ENCODE data around the gene FRMD8. TPM values are rescaled to one million over a fixed set of nuclear protein-coding genes. Genes with fewer than 3 reads are reported as not detected.

FRMD8 gene
- polyA plus RNA-seq, 1 donor from 2014 or later: 22.2 TPM

DNA sequence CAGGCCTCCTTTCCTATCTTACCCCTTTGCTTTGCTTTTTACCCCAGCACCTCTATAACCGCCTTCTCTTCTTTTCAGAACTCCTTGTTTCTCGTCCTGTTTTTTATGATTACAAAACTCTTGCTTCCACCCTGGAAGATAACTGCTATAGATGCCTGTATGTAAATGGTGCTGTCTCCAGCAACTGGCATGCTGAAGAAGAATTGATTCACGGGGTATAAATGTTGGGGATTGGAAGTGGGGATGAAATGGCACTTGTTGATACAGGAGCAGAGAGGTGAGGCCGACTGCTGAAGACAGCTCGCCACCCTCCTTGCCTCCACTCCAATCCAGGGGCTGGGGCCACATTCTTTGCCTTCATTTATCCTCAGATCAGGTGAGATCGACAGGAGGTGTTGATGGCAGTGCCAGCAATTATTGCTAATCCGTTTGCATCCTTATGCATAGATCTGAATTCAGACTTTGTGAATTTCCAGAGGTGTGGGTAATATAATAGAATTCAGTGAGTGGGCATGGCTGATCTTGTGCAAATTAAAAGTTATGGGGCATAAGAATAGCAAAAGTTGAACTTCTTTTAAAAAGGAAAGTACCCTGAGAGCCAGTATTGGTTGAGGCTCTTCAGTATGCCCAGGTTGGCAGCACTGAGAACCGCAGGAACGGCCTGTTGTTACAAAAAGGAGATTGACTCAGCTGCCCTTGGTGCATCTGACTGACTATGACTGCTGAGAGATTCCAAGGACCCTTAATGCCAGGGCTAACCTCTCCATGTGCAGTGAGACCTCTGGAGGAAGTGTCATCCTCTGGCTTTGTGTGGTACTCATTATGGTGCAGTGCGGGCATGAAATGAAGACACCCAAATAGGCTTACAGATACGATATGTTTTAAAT lies 41.5 kb downstream of the FRMD8 start (continued):
- no peak for TF ChIP-seq EP300 (conservative IDR thresholded peaks at IDR 0.05; ENCODE audit: poor library complexity, severe bottlenecking)

DNA sequence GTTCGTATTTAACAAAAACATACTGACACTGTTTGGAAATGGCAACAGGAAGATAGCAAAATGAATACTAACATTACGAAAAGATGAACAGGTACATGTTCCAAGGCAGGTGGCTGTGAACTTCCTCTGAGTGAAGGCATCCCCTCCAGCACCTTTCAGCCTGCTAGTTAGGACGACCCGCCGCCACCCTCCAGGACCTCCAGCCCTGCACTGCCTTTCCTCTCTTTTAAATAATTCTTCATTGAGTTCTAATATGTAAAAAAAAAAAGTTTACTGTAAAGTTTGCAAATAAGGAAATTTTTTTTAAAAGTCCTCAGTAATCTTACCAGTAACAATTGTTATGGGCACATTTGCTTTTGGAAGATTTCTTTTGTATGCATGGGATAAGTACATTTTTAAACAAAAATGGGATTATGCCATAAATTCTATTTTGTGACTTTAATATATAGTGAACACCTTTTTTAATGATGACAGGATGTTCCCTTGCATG lies 42.2 kb downstream of the FRMD8 start:
- H3F3A ChIP-seq (ENCODE audit: insufficient read depth, low read length, poor library complexity, severe bottlenecking): no peaks in the 10 kb centered on the region
- TF ChIP-seq TAF1 (IDR thresholded peaks at IDR 0.05; ENCODE audit: low read depth): no peak
- TF ChIP-seq, protein P1, sequence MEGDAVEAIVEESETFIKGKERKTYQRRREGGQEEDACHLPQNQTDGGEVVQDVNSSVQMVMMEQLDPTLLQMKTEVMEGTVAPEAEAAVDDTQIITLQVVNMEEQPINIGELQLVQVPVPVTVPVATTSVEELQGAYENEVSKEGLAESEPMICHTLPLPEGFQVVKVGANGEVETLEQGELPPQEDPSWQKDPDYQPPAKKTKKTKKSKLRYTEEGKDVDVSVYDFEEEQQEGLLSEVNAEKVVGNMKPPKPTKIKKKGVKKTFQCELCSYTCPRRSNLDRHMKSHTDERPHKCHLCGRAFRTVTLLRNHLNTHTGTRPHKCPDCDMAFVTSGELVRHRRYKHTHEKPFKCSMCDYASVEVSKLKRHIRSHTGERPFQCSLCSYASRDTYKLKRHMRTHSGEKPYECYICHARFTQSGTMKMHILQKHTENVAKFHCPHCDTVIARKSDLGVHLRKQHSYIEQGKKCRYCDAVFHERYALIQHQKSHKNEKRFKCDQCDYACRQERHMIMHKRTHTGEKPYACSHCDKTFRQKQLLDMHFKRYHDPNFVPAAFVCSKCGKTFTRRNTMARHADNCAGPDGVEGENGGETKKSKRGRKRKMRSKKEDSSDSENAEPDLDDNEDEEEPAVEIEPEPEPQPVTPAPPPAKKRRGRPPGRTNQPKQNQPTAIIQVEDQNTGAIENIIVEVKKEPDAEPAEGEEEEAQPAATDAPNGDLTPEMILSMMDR (IDR thresholded peaks at IDR 0.05; ENCODE audit: poor library complexity, severe bottlenecking): no peak
- no peak for TF ChIP-seq SMC3 (conservative IDR thresholded peaks at IDR 0.05; ENCODE audit: poor library complexity)
- no peak for TF ChIP-seq EZH2 (IDR thresholded peaks at IDR 0.05; ENCODE audit: borderline replicate concordance, insufficient read depth, low read length, poor library complexity, severe bottlenecking)
- TF ChIP-seq MXI1 (conservative IDR thresholded peaks at IDR 0.05; ENCODE audit: poor library complexity, severe bottlenecking): no peak
- TF ChIP-seq RAD21 (conservative IDR thresholded peaks at IDR 0.05): no peak
- TF ChIP-seq, protein P2, sequence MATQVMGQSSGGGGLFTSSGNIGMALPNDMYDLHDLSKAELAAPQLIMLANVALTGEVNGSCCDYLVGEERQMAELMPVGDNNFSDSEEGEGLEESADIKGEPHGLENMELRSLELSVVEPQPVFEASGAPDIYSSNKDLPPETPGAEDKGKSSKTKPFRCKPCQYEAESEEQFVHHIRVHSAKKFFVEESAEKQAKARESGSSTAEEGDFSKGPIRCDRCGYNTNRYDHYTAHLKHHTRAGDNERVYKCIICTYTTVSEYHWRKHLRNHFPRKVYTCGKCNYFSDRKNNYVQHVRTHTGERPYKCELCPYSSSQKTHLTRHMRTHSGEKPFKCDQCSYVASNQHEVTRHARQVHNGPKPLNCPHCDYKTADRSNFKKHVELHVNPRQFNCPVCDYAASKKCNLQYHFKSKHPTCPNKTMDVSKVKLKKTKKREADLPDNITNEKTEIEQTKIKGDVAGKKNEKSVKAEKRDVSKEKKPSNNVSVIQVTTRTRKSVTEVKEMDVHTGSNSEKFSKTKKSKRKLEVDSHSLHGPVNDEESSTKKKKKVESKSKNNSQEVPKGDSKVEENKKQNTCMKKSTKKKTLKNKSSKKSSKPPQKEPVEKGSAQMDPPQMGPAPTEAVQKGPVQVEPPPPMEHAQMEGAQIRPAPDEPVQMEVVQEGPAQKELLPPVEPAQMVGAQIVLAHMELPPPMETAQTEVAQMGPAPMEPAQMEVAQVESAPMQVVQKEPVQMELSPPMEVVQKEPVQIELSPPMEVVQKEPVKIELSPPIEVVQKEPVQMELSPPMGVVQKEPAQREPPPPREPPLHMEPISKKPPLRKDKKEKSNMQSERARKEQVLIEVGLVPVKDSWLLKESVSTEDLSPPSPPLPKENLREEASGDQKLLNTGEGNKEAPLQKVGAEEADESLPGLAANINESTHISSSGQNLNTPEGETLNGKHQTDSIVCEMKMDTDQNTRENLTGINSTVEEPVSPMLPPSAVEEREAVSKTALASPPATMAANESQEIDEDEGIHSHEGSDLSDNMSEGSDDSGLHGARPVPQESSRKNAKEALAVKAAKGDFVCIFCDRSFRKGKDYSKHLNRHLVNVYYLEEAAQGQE (IDR thresholded peaks at IDR 0.05; ENCODE audit: borderline replicate concordance): no peak
- TF ChIP-seq POLR2AphosphoS5 (IDR thresholded peaks at IDR 0.05): no peak
- TF ChIP-seq EP300 (conservative IDR thresholded peaks at IDR 0.05; ENCODE audit: poor library complexity, severe bottlenecking): no peak
- H3K36me3 ChIP-seq (ENCODE audit: insufficient read depth, low read length): no peaks in the 10 kb centered on the region
- no peaks in the 10 kb centered on the region for H3K9me3 ChIP-seq (ENCODE audit: low read length)
- H3K79me2 ChIP-seq (replicated peaks; ENCODE audit: insufficient read depth, low read length): peaks cover 41% of the 10 kb centered on the region
- no peaks in the 10 kb centered on the region for H3K27me3 ChIP-seq (ENCODE audit: insufficient read depth, low read depth, low read length)
- H3K4me3 ChIP-seq (ENCODE audit: low read length): no peak overlapping the region
- H3K27ac ChIP-seq (ENCODE audit: low read length): no peak overlapping the region
- H3K9ac ChIP-seq (ENCODE audit: low read length): no peak overlapping the region
- H3K9me2 ChIP-seq (ENCODE audit: insufficient read depth, low read length): no peaks in the 10 kb centered on the region
- H3K4me2 ChIP-seq (ENCODE audit: low read length): no peak overlapping the region
- no peak overlapping the region for H2AFZ ChIP-seq (ENCODE audit: low read depth, low read length)
- H4K20me1 ChIP-seq (ENCODE audit: insufficient read depth): no peaks in the 10 kb centered on the region

DNA sequence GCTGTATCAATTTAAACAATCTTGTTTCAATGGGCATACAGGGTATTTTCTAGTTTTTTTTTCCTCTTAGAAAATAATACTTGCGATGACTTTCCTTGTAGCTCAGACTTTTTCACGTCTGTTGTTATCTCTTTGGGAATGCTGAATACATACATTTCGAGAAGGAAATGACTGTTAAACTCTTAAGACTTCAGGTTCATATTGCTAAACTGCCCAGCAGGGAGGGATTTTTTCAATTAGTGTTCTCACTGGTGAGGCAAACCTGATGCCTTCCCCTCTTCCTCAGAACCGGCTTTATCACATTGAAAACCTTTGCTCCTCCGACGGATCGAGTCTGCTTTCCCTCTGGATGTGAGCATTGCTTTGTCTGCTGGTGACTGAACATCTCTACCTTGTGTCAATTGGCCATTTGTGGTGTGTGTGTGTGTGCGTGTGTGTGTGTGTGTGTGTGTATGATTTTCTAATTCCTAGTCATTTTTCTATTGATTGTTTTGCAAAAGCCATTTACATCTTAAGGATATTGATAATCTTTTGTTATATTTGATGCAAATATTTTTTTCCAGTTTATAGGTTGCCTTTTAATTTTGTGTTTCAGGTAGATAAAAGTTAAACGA lies 42.7 kb downstream of the FRMD8 start:
- Histone ChIP-seq H3K4me3 (ENCODE audit: low read length) (no peak overlapping the region), H2AFZ (ENCODE audit: low read depth, low read length) (no peak overlapping the region), H3K9me3 (ENCODE audit: low read length) (no peaks in the 10 kb centered on the region), H3F3A (ENCODE audit: insufficient read depth, low read length, poor library complexity, severe bottlenecking) (no peaks in the 10 kb centered on the region), H3K27me3 (ENCODE audit: insufficient read depth, low read depth, low read length) (no peaks in the 10 kb centered on the region), H3K79me2 (replicated peaks; ENCODE audit: insufficient read depth, low read length) (peaks cover 36% of the 10 kb centered on the region), H3K36me3 (ENCODE audit: insufficient read depth, low read length) (no peaks in the 10 kb centered on the region), H4K20me1 (ENCODE audit: insufficient read depth) (no peaks in the 10 kb centered on the region), H3K27ac (ENCODE audit: low read length) (no peak overlapping the region), H3K9ac (ENCODE audit: low read length) (no peak overlapping the region), H3K9me2 (ENCODE audit: insufficient read depth, low read length) (no peaks in the 10 kb centered on the region), H3K4me2 (ENCODE audit: low read length) (no peak overlapping the region)
- TF ChIP-seq, protein P1 (IDR thresholded peaks at IDR 0.05; ENCODE audit: poor library complexity, severe bottlenecking): no peak
- TF ChIP-seq POLR2AphosphoS5 (IDR thresholded peaks at IDR 0.05) (no peak), EZH2 (IDR thresholded peaks at IDR 0.05; ENCODE audit: borderline replicate concordance, insufficient read depth, low read length, poor library complexity, severe bottlenecking) (no peak), RAD21 (conservative IDR thresholded peaks at IDR 0.05) (no peak), MXI1 (conservative IDR thresholded peaks at IDR 0.05; ENCODE audit: poor library complexity, severe bottlenecking) (no peak), SMC3 (conservative IDR thresholded peaks at IDR 0.05; ENCODE audit: poor library complexity) (no peak), TAF1 (IDR thresholded peaks at IDR 0.05; ENCODE audit: low read depth) (no peak), EP300 (conservative IDR thresholded peaks at IDR 0.05; ENCODE audit: poor library complexity, severe bottlenecking) (no peak)
- TF ChIP-seq, protein P2 (IDR thresholded peaks at IDR 0.05; ENCODE audit: borderline replicate concordance): no peak

Measured in neural cell (in vitro differentiated cells).